Endothelial cell of umbilical vein (primary cell): ENCODE results near the gene DLX3. TPM values are rescaled to one million over a fixed set of nuclear protein-coding genes. Genes with fewer than 3 reads are reported as not detected.

Experiments used
- BruUV-seq: library from RNA; stranded (reverse); fragments of 400-500 nt; replicated peaks from 2 replicates; lab custom pipeline; 2021; lab: Mats Ljungman, UMichigan
- CTCF ChIA-PET: fragments of 300-600, 350-600 bp; sonication (Branson Sonifier 250); formaldehyde crosslinking; loops from one replicate; lab custom pipeline; 2021; ENCODE audit warnings: antibody characterized with exemption, inconsistent platforms; lab: Charles Lee
- POLR2A ChIA-PET: fragments of 300-600, 350-600 bp; sonication (Branson Sonifier 250); formaldehyde crosslinking; loops from one replicate; lab custom pipeline; 2021; ENCODE audit warnings: antibody characterized with exemption, inconsistent platforms; lab: Charles Lee
- DNase-seq: peaks from one replicate; pipeline ENCODE4 v3.0.0-alpha.2; 2011; ENCODE audit warnings: low read depth, low spot score
- FAIRE-seq: peaks from 2 replicates; lab custom pipeline; 2011; peaks lifted over from hg19 to GRCh38; lab: Jason Lieb, UNC
- H2AFZ ChIP-seq: 2 replicates; pipeline ENCODE4 v1.6.0; 2012; ENCODE audit warnings: low read depth, low read length, control low read depth, inconsistent platforms
- H3K27ac ChIP-seq: 2 replicates; pipeline ENCODE4 v1.5.1; 2011; ENCODE audit warnings: low read depth, mild to moderate bottlenecking, control low read depth, low read length, moderate library complexity; ENCODE audit not compliant: insufficient read depth
- H3K27me3 ChIP-seq, 2 experiments: 2 replicates each; pipeline versions ENCODE4 v1.6.0 to v1.6.1; 2011; ENCODE audit warnings: low read length in 2 of 2, mixed read lengths in 1 of 2; ENCODE audit not compliant: control insufficient read depth in 2 of 2, insufficient read depth in 2 of 2
- H3K36me3 ChIP-seq, 2 experiments: 2 replicates in 1 of 2; 3 replicates in 1 of 2; pipeline ENCODE4 v1.5.1; 2011; ENCODE audit warnings: low read length in 2 of 2, mild to moderate bottlenecking in 1 of 2, moderate library complexity in 1 of 2; ENCODE audit not compliant: control insufficient read depth in 2 of 2, insufficient read depth in 2 of 2; ENCODE audit errors: extremely low read depth in 1 of 2
- H3K4me1 ChIP-seq: 3 replicates; pipeline ENCODE4 v1.5.1; 2011; ENCODE audit warnings: mild to moderate bottlenecking, low read length; ENCODE audit not compliant: control insufficient read depth, insufficient read depth; ENCODE audit errors: extremely low read depth
- H3K4me2 ChIP-seq: 2 replicates; pipeline ENCODE4 v1.6.1; 2011; ENCODE audit warnings: low read length, control low read depth, mixed read lengths; ENCODE audit not compliant: insufficient read depth
- H3K4me3 ChIP-seq, 3 experiments: fragments of 200-600 bp in 1 of 3; sonication (generic), shearing (Covaris generic) in 1 of 3; replicated peaks in 1 of 3; 2 replicates each; pipeline ENCODE4 v1.5.1; 2011 to 2016; ENCODE audit warnings: control low read depth in 3 of 3, low read length in 3 of 3, mild to moderate bottlenecking in 2 of 3, inconsistent platforms in 1 of 3, low read depth in 1 of 3, moderate library complexity in 1 of 3; ENCODE audit not compliant: insufficient read depth in 1 of 3
- H3K79me2 ChIP-seq: 2 replicates; pipeline ENCODE4 v1.6.0; 2012; ENCODE audit warnings: low read length, inconsistent platforms; ENCODE audit not compliant: control insufficient read depth, insufficient read depth
- H3K9ac ChIP-seq: replicated peaks from 2 replicates; pipeline ENCODE3; 2011; ENCODE audit warnings: low read length, control low read depth; ENCODE audit not compliant: insufficient read depth; ENCODE audit errors: extremely low read depth
- H3K9me1 ChIP-seq: replicated peaks from 3 replicates; pipeline ENCODE4 v1.6.0; 2011; ENCODE audit warnings: mild to moderate bottlenecking, low read length; ENCODE audit not compliant: control insufficient read depth, insufficient read depth; ENCODE audit errors: extremely low read depth
- H3K9me3 ChIP-seq: replicated peaks from 2 replicates; pipeline ENCODE4 v1.5.1; 2012; ENCODE audit warnings: low read length, inconsistent platforms; ENCODE audit not compliant: control insufficient read depth, insufficient read depth
- H4K20me1 ChIP-seq: replicated peaks from 2 replicates; pipeline ENCODE3; 2011; ENCODE audit warnings: mild to moderate bottlenecking, low read length; ENCODE audit not compliant: control insufficient read depth, insufficient read depth; ENCODE audit errors: extremely low read depth
- EZH2 ChIP-seq: IDR thresholded peaks from 2 replicates; pipeline ENCODE4 v1.6.1; 2012; ENCODE audit warnings: borderline replicate concordance, low read depth, mild to moderate bottlenecking, moderate library complexity, low read length, inconsistent platforms; ENCODE audit not compliant: severe bottlenecking
- FOS ChIP-seq: IDR thresholded peaks from 2 replicates; pipeline ENCODE4 v1.6.1; 2011; ENCODE audit warnings: mild to moderate bottlenecking, low read length, moderate library complexity, borderline replicate concordance; ENCODE audit not compliant: insufficient read depth
- GATA2 ChIP-seq: IDR thresholded peaks from 2 replicates; pipeline ENCODE4 v1.7.0; 2011; ENCODE audit warnings: low read depth, mild to moderate bottlenecking, moderate library complexity, mixed read lengths, low read length; ENCODE audit not compliant: insufficient read length, insufficient read depth
- JUN ChIP-seq: IDR thresholded peaks from 2 replicates; pipeline ENCODE4 v1.6.1; 2011; ENCODE audit warnings: borderline replicate concordance, low read depth; ENCODE audit not compliant: insufficient read length, insufficient read depth
- MYC ChIP-seq: IDR thresholded peaks from one replicate; pipeline ENCODE4 v1.6.1; 2011; ENCODE audit warnings: mild to moderate bottlenecking, low read depth, low read length
- POLR2A ChIP-seq: IDR thresholded peaks from 2 replicates; pipeline ENCODE4 v1.6.1; 2012; ENCODE audit warnings: low read depth, mild to moderate bottlenecking, control low read depth, low read length
- POLR2AphosphoS5 ChIP-seq: IDR thresholded peaks from 2 replicates; pipeline ENCODE4 v1.6.1; 2012; ENCODE audit warnings: low read depth, mild to moderate bottlenecking, control low read depth, low read length, moderate library complexity; ENCODE audit not compliant: insufficient read depth
- dilution Hi-C: fragments of 300-500 bp; cut with MboI; formaldehyde crosslinking; loops from one replicate; pipeline ENCODE4 v1.15.0; 2019; ENCODE audit warnings: low sequenced_read_pairs; ENCODE audit not compliant: extremely low pct_ligation_motif_present
- intact Hi-C: fragments of 100-400 bp; cut with micrococcal nuclease; formaldehyde crosslinking; loops from one replicate; pipeline ENCODE4 v1.10.0; 2022
- polyA plus RNA-seq, 4 experiments: library from polyadenylated mRNA; depleted of rRNA in 3 of 4; stranded (reverse) in 3 of 4; unstranded in 1 of 4; fragments of >200 nt; gene quantifications; 2 replicates each; pipeline versions ENCODE4 v1.2.1 to v1.2.3, GENCODE V29; 2011 to 2012; ENCODE audit warnings: missing spikeins in 1 of 4
- total RNA-seq: library from RNA; stranded (reverse); gene quantifications from 2 replicates; pipeline ENCODE4 v1.2.3, GENCODE V29; 2021
- TF ChIP-seq, protein P1 (sequence below), 2 donors: IDR thresholded peaks; 1 replicate in 1 of 2; 2 replicates in 1 of 2; pipeline ENCODE4 v1.5.1; 2011; ENCODE audit warnings: low read length in 2 of 2, mild to moderate bottlenecking in 2 of 2, moderate library complexity in 2 of 2, control low read depth in 1 of 2, inconsistent platforms in 1 of 2, low read depth in 1 of 2; ENCODE audit not compliant: insufficient read depth in 1 of 2; ENCODE audit errors: extremely low read depth in 1 of 2
- TF ChIP-seq, protein P2 (sequence below): IDR thresholded peaks from 2 replicates; pipeline ENCODE4 v1.6.1; 2011; ENCODE audit not compliant: insufficient read depth, insufficient read length

The DLX3 gene
- total and polyA plus RNA-seq, 2 donors (not counting 3 experiments of a cell fraction or from before 2014, with no cell fraction given): not detected

DNA sequence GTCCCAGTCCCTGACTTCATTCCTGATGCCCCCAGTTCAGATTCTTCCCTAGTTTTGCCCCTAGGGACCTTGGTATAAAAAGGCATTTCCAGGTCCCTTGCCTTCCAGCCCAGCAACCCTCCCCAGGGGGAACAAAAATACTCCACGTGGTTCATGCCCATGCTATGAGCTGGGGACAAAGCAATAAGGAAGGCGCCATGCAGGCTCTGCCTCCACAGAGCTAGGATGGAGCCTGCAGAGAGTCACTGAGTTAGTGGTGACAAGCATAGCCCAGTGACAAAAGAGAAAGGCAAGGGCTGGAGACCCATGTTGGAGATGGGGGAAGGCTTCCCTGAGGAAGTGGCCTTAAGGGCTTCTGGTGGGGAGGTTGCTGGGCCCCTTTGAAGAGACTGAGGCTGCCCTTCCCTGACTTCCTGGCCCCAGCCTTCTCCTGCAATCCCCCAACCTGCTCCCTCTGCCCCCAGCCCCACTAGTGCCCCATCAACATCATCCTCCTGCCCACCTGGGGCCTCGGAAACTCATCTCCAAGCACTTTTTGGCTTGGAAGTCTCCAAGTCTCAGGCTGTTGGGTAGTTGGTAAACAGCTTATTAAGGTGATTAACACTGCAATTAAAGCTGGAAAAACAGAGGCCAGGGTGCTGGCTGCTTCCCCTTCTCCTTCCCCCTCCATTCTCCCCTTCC, 9.6 kb downstream of the DLX3 start:
- no peaks in the 10 kb centered on the region for H3K36me3 ChIP-seq
- no peaks in the 10 kb centered on the region for H3K4me1 ChIP-seq
- no peaks in the 10 kb centered on the region for H3K79me2 ChIP-seq
- no peaks in the 10 kb centered on the region for H4K20me1 ChIP-seq
- no peaks in the 10 kb centered on the region for H3K9me3 ChIP-seq
- no peak overlapping the region for H3K4me2 ChIP-seq
- CTCF ChIA-PET: interaction anchor here (0.6 to 7.5 kb wide), 8 partner anchors 11 to 105 kb away, joined by 3 to 63 read pairs (median 4); partner anchors contain the start of gene DLX3
- BruUV-seq: no TSS peak
- POLR2A ChIA-PET: interaction anchor here (0.6 kb wide), 1 partner anchor 46 kb away, joined by 3 read pairs; no protein-coding TSS in a partner anchor
- no peaks in the 10 kb centered on the region for H3K9me1 ChIP-seq
- no peak for FAIRE-seq
- DNase-seq: no peak
- no peak overlapping the region for H3K9ac ChIP-seq
- dilution Hi-C loops (no loop called here), intact Hi-C loops (no loop called here)
- H2AFZ ChIP-seq: no peak overlapping the region
- no peak overlapping the region for H3K4me3 ChIP-seq
- peaks cover 10 to 37% of the 10 kb centered on the region in 2 experiments for H3K27me3 ChIP-seq
- no peak overlapping the region for H3K27ac ChIP-seq
- TF ChIP-seq JUN (no peak), GATA2 (no peak), MYC (no peak), EZH2 (no peak), POLR2AphosphoS5 (no peak), POLR2A (no peak), FOS (no peak)
- TF ChIP-seq, protein P1, sequence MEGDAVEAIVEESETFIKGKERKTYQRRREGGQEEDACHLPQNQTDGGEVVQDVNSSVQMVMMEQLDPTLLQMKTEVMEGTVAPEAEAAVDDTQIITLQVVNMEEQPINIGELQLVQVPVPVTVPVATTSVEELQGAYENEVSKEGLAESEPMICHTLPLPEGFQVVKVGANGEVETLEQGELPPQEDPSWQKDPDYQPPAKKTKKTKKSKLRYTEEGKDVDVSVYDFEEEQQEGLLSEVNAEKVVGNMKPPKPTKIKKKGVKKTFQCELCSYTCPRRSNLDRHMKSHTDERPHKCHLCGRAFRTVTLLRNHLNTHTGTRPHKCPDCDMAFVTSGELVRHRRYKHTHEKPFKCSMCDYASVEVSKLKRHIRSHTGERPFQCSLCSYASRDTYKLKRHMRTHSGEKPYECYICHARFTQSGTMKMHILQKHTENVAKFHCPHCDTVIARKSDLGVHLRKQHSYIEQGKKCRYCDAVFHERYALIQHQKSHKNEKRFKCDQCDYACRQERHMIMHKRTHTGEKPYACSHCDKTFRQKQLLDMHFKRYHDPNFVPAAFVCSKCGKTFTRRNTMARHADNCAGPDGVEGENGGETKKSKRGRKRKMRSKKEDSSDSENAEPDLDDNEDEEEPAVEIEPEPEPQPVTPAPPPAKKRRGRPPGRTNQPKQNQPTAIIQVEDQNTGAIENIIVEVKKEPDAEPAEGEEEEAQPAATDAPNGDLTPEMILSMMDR (IDR thresholded peaks at IDR 0.05; ENCODE audit: extremely low read depth in 1 of 2, insufficient read depth in 1 of 2, low read depth in 1 of 2, low read length in 2 of 2): no peak
- TF ChIP-seq, protein P2, sequence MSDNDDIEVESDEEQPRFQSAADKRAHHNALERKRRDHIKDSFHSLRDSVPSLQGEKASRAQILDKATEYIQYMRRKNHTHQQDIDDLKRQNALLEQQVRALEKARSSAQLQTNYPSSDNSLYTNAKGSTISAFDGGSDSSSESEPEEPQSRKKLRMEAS: no peak
